Activated B cell treated with CpG ODN at 0.5 μM for 24 hours (primary cell): ENCODE results near the gene PCDHGA1. TPM values are rescaled to one million over a fixed set of nuclear protein-coding genes. Genes with fewer than 3 reads are reported as not detected.
"Not testable (repeated sequence)": the region's sequence is repeated elsewhere in the genome, so short reads cannot be mapped to it uniquely, and the experiment has no call there.

Experiments
- ATAC-seq: fragments of 200-7000 bp; cut with Tn5 transposase; one replicate; pipeline ENCODE4 v1.10.0; 2021; ENCODE audit warnings: low read depth, mild to moderate bottlenecking, moderate library complexity
- CTCF ChIA-PET: fragments of 350-600 bp; sonication (Branson Sonifier 250); formaldehyde crosslinking; loops from one replicate; lab custom pipeline; 2021; ENCODE audit warnings: antibody characterized with exemption; lab: Charles Lee
- POLR2A ChIA-PET: fragments of 350-600 bp; sonication (Branson Sonifier 250); formaldehyde crosslinking; loops from one replicate; lab custom pipeline; 2021; ENCODE audit warnings: antibody characterized with exemption; lab: Charles Lee
- DNase-seq: peaks from one replicate; pipeline ENCODE4 v3.0.0; 2022
- H3K27ac Mint-ChIP-seq: one replicate; pipeline ENCODE4 v1.8.0; 2020; ENCODE audit warnings: mixed read lengths
- H3K27me3 Mint-ChIP-seq: one replicate; pipeline ENCODE4 v1.8.0; 2021; ENCODE audit warnings: mixed read lengths
- H3K36me3 Mint-ChIP-seq: one replicate; pipeline ENCODE4 v1.8.0; 2021; ENCODE audit warnings: low read depth, mixed read lengths
- H3K4me1 Mint-ChIP-seq: one replicate; pipeline ENCODE4 v1.8.0; 2021; ENCODE audit warnings: mixed read lengths
- H3K4me3 Mint-ChIP-seq: one replicate; pipeline ENCODE4 v1.8.0; 2020; ENCODE audit warnings: mild to moderate bottlenecking, mixed read lengths
- H3K9me3 Mint-ChIP-seq: one replicate; pipeline ENCODE4 v1.8.0; 2020; ENCODE audit warnings: mixed read lengths
- intact Hi-C: fragments of 100-400 bp; cut with micrococcal nuclease; formaldehyde crosslinking; loops from one replicate; pipeline ENCODE4 v1.15.1; 2024
- total RNA-seq: library from RNA; stranded (reverse); gene quantifications from 2 replicates; pipeline ENCODE4 v1.2.3, GENCODE V29; 2022
- TF ChIP-seq, protein P1 (sequence below): fragments of 200-600 bp; IDR thresholded peaks from one replicate; pipeline ENCODE4 v1.8.0; 2022; ENCODE audit warnings: antibody characterized with exemption, mild to moderate bottlenecking

Gene PCDHGA1
- total RNA-seq, 1 donor from 2014 or later: 0.29 TPM

DNA sequence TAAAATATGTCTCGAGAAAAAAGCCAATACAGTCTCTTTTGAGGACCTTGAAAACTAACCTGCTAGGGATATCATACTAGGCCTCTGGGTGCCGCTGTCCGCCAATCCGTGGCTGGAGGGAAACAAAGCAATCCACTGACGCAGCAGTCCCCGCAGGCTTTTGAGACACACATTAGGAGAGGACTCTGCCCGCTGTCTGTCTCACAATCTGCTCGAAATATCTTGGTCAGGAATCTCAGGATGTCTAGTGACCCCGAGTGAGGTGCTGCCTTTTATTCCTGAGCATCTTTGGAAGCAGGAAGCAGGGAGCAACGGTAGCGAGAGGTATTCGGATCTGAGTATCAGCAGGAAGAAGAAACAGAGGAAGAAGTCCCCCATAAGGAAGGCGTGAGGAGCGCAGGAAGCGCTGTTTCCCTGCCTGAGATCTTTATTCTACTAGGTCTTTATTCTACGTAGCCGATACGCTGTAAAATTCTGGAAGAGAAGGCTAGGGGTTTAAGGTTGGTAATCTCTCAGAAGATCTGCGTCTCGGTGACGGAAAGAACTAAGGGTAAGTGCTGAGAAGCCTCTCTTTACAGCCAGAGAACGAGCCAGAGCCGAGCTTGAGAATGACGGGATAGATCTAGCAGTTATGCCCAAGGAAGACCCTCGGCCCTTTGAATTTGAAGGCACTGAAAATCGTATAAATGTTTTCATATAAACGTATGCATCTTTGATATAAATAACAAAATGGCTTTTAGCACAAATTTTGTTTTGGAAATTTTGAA lies 4.0 kb upstream of the PCDHGA1 start:
- Mint-ChIP-seq H3K27me3 (peaks cover 35% of the 10 kb centered on the region), H3K4me1 (peaks cover 10% of the 10 kb centered on the region), H3K4me3 (peak overlapping the region; percentile 91), H3K36me3 (peaks cover 7% of the 10 kb centered on the region), H3K9me3 (peaks cover 27% of the 10 kb centered on the region), H3K27ac (peak overlapping the region; percentile 84)
- CTCF ChIA-PET: interaction anchor here (0.6 to 1.9 kb wide), 4 partner anchors 8 to 237 kb away, joined by 3 to 5 read pairs (median 4); no protein-coding TSS in a partner anchor
- DNase-seq: peak; percentile 41
- TF ChIP-seq, protein P1, sequence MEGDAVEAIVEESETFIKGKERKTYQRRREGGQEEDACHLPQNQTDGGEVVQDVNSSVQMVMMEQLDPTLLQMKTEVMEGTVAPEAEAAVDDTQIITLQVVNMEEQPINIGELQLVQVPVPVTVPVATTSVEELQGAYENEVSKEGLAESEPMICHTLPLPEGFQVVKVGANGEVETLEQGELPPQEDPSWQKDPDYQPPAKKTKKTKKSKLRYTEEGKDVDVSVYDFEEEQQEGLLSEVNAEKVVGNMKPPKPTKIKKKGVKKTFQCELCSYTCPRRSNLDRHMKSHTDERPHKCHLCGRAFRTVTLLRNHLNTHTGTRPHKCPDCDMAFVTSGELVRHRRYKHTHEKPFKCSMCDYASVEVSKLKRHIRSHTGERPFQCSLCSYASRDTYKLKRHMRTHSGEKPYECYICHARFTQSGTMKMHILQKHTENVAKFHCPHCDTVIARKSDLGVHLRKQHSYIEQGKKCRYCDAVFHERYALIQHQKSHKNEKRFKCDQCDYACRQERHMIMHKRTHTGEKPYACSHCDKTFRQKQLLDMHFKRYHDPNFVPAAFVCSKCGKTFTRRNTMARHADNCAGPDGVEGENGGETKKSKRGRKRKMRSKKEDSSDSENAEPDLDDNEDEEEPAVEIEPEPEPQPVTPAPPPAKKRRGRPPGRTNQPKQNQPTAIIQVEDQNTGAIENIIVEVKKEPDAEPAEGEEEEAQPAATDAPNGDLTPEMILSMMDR: no peak
- ATAC-seq: peak; percentile 90
- POLR2A ChIA-PET: interaction anchor here (0.7 kb wide), 2 partner anchors 44 to 188 kb away, joined by 4 read pairs; partner anchors contain the start of gene PCDHGB3
- intact Hi-C loops: loop anchor here (1.0 to 10.0 kb wide), 5 partner anchors 36 to 1029 kb away; partner anchors contain the start of genes GNPDA1 and PCDHGA5

GRCh38 chr5:141328231-141328630 lies 2.1 kb upstream of the PCDHGA1 start:
- H3K4me3 Mint-ChIP-seq: no peak overlapping the region
- H3K4me1 Mint-ChIP-seq: peaks cover 10% of the 10 kb centered on the region
- CTCF ChIA-PET: interaction anchor here (1.0 to 1.4 kb wide), 2 partner anchors 196 to 230 kb away, joined by 3 read pairs; no protein-coding TSS in a partner anchor
- ATAC-seq (no peak), DNase-seq (no peak)
- TF ChIP-seq, protein P1: no peak
- H3K9me3 Mint-ChIP-seq: peaks cover 32% of the 10 kb centered on the region
- no peak overlapping the region for H3K27ac Mint-ChIP-seq
- POLR2A ChIA-PET: no interaction called here
- peaks cover 10% of the 10 kb centered on the region for H3K36me3 Mint-ChIP-seq
- H3K27me3 Mint-ChIP-seq: peaks cover 43% of the 10 kb centered on the region
- intact Hi-C loops: loop anchor here (5.0 to 10.0 kb wide), 3 partner anchors 34 to 1027 kb away; partner anchors contain the start of genes GNPDA1 and PCDHGA5

- ATAC-seq, H3K4me1 Mint-ChIP-seq, POLR2A ChIA-PET, intact Hi-C loops, H3K27ac Mint-ChIP-seq, DNase-seq, H3K4me3 Mint-ChIP-seq: not testable (repeated sequence)
- Mint-ChIP-seq H3K36me3 (peaks cover 12% of the 10 kb centered on the region), H3K9me3 (peaks cover 39% of the 10 kb centered on the region), H3K27me3 (peaks cover 54% of the 10 kb centered on the region)
- CTCF ChIA-PET: interaction anchor here (0.8 kb wide), 1 partner anchor 37 kb away, joined by 3 read pairs; the partner anchor contains the start of gene PCDHGB3
These were observed 2.3 kb downstream of the PCDHGA1 start for GRCh38 chr5:141332571-141332970.

DNA sequence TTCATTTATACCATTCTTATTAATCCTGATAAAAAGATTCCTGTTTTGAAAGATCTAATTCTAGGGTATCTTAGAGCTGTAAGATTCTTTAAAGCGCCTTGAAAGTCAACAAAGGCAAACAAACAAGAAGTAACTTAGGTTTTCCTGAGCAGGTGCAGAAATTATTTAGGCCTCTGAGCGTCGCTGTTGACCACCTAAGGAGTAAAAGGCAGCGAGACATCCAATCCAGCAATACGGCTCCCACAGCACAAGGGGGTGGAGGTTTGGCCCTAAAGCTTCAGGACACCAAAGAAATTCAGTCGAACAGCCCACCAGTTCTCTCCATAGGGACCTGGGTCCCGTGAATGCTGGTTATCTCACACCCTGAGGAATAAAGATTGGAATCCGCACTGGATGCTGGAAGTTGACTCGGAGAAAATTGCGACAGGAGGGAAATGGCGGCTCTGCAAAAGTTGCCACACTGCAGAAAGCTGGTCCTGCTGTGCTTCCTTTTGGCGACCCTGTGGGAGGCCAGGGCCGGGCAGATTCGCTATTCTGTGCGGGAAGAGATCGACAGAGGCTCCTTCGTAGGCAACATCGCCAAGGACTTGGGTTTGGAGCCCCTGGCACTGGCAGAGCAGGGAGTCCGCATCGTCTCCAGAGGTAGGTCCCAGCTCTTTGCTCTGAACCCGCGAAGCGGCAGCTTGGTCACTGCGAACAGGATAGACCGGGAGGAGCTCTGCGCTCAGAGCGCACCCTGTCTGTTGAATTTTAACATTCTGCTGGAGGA lies 8.4 kb downstream of the PCDHGA1 start, which contains the start of gene PCDHGA2:
PCDHGA2 (plus strand) TSS at position 223 of the 769 bp plus-strand sequence.
- DNase-seq (no peak), ATAC-seq (no peak)
- ChIA-PET CTCF (no interaction called here), POLR2A (no interaction called here)
- Mint-ChIP-seq H3K4me1 (peaks cover 2% of the 10 kb centered on the region), H3K27ac (no peak within 1 kb of the TSS), H3K36me3 (peaks cover 10% of the 10 kb centered on the region), H3K27me3 (peaks cover 60% of the 10 kb centered on the region), H3K4me3 (no peak within 1 kb of the TSS), H3K9me3 (peaks cover 45% of the 10 kb centered on the region)
- TF ChIP-seq, protein P1: no peak
- intact Hi-C loops: no loop called here

DNA sequence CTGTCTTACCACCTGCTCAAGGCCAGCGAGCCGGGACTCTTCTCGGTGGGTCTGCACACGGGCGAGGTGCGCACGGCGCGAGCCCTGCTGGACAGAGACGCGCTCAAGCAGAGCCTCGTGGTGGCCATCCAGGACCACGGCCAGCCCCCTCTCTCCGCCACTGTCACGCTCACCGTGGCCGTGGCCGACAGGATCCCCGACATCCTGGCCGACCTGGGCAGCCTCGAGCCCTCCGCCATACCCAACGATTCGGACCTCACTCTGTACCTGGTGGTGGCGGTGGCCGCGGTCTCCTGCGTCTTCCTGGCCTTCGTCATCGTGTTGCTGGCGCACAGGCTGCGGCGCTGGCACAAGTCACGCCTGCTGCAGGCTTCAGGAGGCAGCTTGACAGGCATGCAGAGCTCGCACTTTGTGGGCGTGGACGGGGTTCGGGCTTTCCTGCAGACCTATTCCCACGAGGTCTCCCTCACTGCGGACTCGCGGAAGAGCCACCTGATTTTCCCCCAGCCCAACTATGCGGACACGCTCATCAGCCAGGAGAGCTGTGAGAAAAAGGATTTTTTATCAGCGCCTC lies 10.6 kb downstream of the PCDHGA1 start:
- ATAC-seq, intact Hi-C loops, CTCF ChIA-PET, DNase-seq, H3K4me1 Mint-ChIP-seq, POLR2A ChIA-PET, H3K4me3 Mint-ChIP-seq, H3K27ac Mint-ChIP-seq, H3K36me3 Mint-ChIP-seq: not testable (repeated sequence)
- Mint-ChIP-seq H3K9me3 (peaks cover 41% of the 10 kb centered on the region), H3K27me3 (peaks cover 61% of the 10 kb centered on the region)
